HG03135 (cell line): Measurements from ENCODE around the gene CDH23.
"Not testable (repeated sequence)": the region's sequence is repeated elsewhere in the genome, so short reads cannot be mapped to it uniquely, and the experiment has no call there.

ENCODE experiments used
- ATAC-seq: cut with Tn5 transposase; IDR thresholded peaks from one replicate; pipeline ENCODE4 v1.9.1; 2021; ENCODE audit warnings: mild to moderate bottlenecking, moderate library complexity; ENCODE audit not compliant: unreplicated experiment

Gene CDH23

GRCh38 chr10:71396711-71397295, at the start of gene CDH23:
CDH23 (plus strand) TSS chr10:71396920; CDS start chr10:71439832, 42,912 bp downstream.
- no peak for ATAC-seq

GRCh38 chr10:71347587-71348395, 48.9 kb upstream of the CDH23 start:
- ATAC-seq = no peak

- no peak for ATAC-seq
Observed at GRCh38 chr10:71348850-71349249, 47.9 kb upstream of the CDH23 start.

GRCh38 chr10:71349406-71349805, 47.3 kb upstream of the CDH23 start:
- ATAC-seq = no peak

- no peak for ATAC-seq
Observed at GRCh38 chr10:71351087-71351486, 45.6 kb upstream of the CDH23 start.

GRCh38 chr10:71351628-71352319, 44.9 kb upstream of the CDH23 start:
- ATAC-seq = no peak

- ATAC-seq = no peak
Observed at GRCh38 chr10:71353639-71354038, 43.1 kb upstream of the CDH23 start.

GRCh38 chr10:71354776-71355175, 41.9 kb upstream of the CDH23 start:
- ATAC-seq = no peak

- ATAC-seq = no peak
Observed at GRCh38 chr10:71355886-71356285, 40.8 kb upstream of the CDH23 start.

GRCh38 chr10:71357792-71358265, 38.9 kb upstream of the CDH23 start:
- ATAC-seq = no peak

- no peak for ATAC-seq
Observed at GRCh38 chr10:71358277-71358676, 38.4 kb upstream of the CDH23 start.

- not testable (repeated sequence) for ATAC-seq
Observed at GRCh38 chr10:71358906-71359305, 37.8 kb upstream of the CDH23 start.

GRCh38 chr10:71359364-71360046, 37.2 kb upstream of the CDH23 start:
- ATAC-seq = no peak

- ATAC-seq = no peak
Observed at GRCh38 chr10:71360735-71361134, 36.0 kb upstream of the CDH23 start.

- ATAC-seq = no peak
Observed at GRCh38 chr10:71361581-71361980, 35.1 kb upstream of the CDH23 start.

- ATAC-seq = no peak
Observed at GRCh38 chr10:71362141-71362540, 34.6 kb upstream of the CDH23 start.

- ATAC-seq = no peak
Observed at GRCh38 chr10:71363936-71364335, 32.8 kb upstream of the CDH23 start.

- no peak for ATAC-seq
Observed at GRCh38 chr10:71365366-71365765, 31.4 kb upstream of the CDH23 start.

GRCh38 chr10:71366690-71367089, 30.0 kb upstream of the CDH23 start:
- no peak for ATAC-seq

- ATAC-seq = no peak
Observed at GRCh38 chr10:71367271-71367670, 29.4 kb upstream of the CDH23 start.

GRCh38 chr10:71368176-71368575, 28.5 kb upstream of the CDH23 start:
- no peak for ATAC-seq
